Stomach (tissue), 19 donors: ENCODE results near the gene S100A2. TPM values are rescaled to one million over a fixed set of nuclear protein-coding genes. Genes with fewer than 3 reads are reported as not detected.

ENCODE experiments used
- DNase-seq, 2 donors: peaks; one replicate each; pipeline versions ENCODE4 v3.0.0 to v3.0.0-alpha.2; 2013 to 2019
- H3K27ac ChIP-seq, 5 donors: fragments of 200-600 bp in 4 of 5; sonication (generic) in 4 of 5; one replicate each; pipeline ENCODE4 v1.5.1; 2013 to 2019; ENCODE audit warnings: mild to moderate bottlenecking in 1 of 5, moderate library complexity in 1 of 5
- H3K27me3 ChIP-seq, 3 donors: fragments of 200-600 bp; sonication (generic); one replicate each; pipeline ENCODE4 v1.5.1; 2017 to 2019; ENCODE audit warnings: mixed run types in 1 of 3
- H3K36me3 ChIP-seq, 4 donors: fragments of 200-600 bp; sonication (generic); 1 replicate in 3 of 4; 2 replicates in 1 of 4; pipeline ENCODE4 v1.5.1; 2016 to 2019
- H3K4me1 ChIP-seq, 4 donors: fragments of 200-600 bp; sonication (generic); one replicate each; pipeline ENCODE4 v1.5.1; 2016 to 2019
- H3K4me3 ChIP-seq, 4 donors: fragments of 200-600 bp; sonication (generic) in 3 of 4; one replicate each; pipeline ENCODE4 v1.5.1; 2016 to 2019; ENCODE audit warnings: mild to moderate bottlenecking in 1 of 4
- H3K9me3 ChIP-seq, 4 donors: fragments of 200-600 bp; sonication (generic); one replicate each; pipeline ENCODE4 v1.5.1; 2016 to 2019
- EP300 ChIP-seq: sonication (generic); formaldehyde crosslinking; IDR thresholded peaks from one replicate; pipeline ENCODE4 v1.6.1; 2017; ENCODE audit warnings: antibody characterized with exemption
- POLR2A ChIP-seq, 4 donors: fragments of 450-650 bp; IDR thresholded peaks; one replicate each; pipeline ENCODE4 v1.6.1; 2016; ENCODE audit warnings: antibody characterized with exemption in 4 of 4, control low read depth in 2 of 4, mild to moderate bottlenecking in 1 of 4, moderate library complexity in 1 of 4
- POLR2AphosphoS5 ChIP-seq, 3 donors: sonication (generic); formaldehyde crosslinking; IDR thresholded peaks; one replicate each; pipeline ENCODE4 v1.6.1; 2016; ENCODE audit warnings: antibody characterized with exemption in 3 of 3
- WGBS, 5 donors: extraction: QIAGEN DNeasy Blood & Tissue Kit in 3 of 5; methylation state at CpG; one replicate each; pipeline versions ENCODE4 v1.1.5 to v1.1.7; 2013 to 2018; 5-methylcytosine and 5-hydroxymethylcytosine counted together
- intact Hi-C: fragments of 100-400 bp; cut with DNase I; formaldehyde crosslinking; loops from one replicate; pipeline ENCODE4 v1.15.1; 2023; ENCODE audit warnings: low total_unique reads
- long read RNA-seq, 10 donors: transcript quantifications; one replicate each; lab custom pipeline, GENCODE V29; 2026
- polyA plus RNA-seq, 3 donors: library from polyadenylated mRNA; stranded (reverse); fragments of 200-250 nt; gene quantifications; one replicate each; pipeline ENCODE4 v1.2.3, GENCODE V29; 2013
- total RNA-seq, 5 donors: library from RNA; depleted of rRNA; stranded (reverse); fragments of >200 nt; gene quantifications; one replicate each; pipeline versions ENCODE4 v1.1.0 to v1.2.3, GENCODE V29; 2014 to 2016
- TF ChIP-seq, protein P1 (sequence below), 7 experiments: fragments of 450-650 bp in 4 of 7; fragments of 200-600 bp in 3 of 7; sonication (generic) in 3 of 7; IDR thresholded peaks; one replicate each; pipeline ENCODE4 v1.5.1; 2016 to 2019; ENCODE audit warnings: antibody characterized with exemption in 7 of 7, control low read depth in 2 of 7, mild to moderate bottlenecking in 1 of 7
- donor health status: healthy with polysubstance abuse.
- donor health status: Bipolar disorder and iron deficiency.
- donor health status: healthy.

Gene S100A2
- total RNA-seq (10 to 100 TPM in 1 of 5 donors, 1 to 10 TPM in 1, not detected in 3; 2.2 to 12.7 TPM), polyA plus RNA-seq (1,000 to 10,000 TPM in 1 of 3 donors, 1 to 10 TPM in 2; 4.9 to 1,809 (median 8.3) TPM)
- long read RNA-seq, donor 1: 0 reads
- long read RNA-seq, donor 2: 0 reads
- long read RNA-seq, donor 3: 0 reads
- long read RNA-seq, donor 4: 0 reads
- long read RNA-seq, donor 5: 0 reads
- long read RNA-seq, donor 6: 0 reads
- long read RNA-seq, donor 7, partial matches to known transcripts: 0 of 1 reads
- long read RNA-seq, donor 7, other reads (novel, unspliced or antisense): 0 of 1 reads
- long read RNA-seq, donor 8: 0 reads
- long read RNA-seq, donor 9, partial matches to known transcripts: 0 of 1 reads
- long read RNA-seq, donor 9, other reads (novel, unspliced or antisense): 0 of 1 reads
- long read RNA-seq, donor 10: 0 reads

GRCh38 chr1:153565529-153566374, at the start of gene S100A2:
Gene S100A2 (minus strand): TSS chr1:153565844. CDS start chr1:153563877, 1,967 bp downstream.
- DNase-seq: peak; percentile 46 to 75
- H3K4me1 ChIP-seq: peaks cover 33 to 41% (median 39%) of the 10 kb centered on the region in 4 donors
- H3K4me3 ChIP-seq: no peak within 1 kb of the TSS
- H3K27me3 ChIP-seq: no peaks in the 10 kb centered on the region
- intact Hi-C loops: loop anchor here (5.0 kb wide), 1 partner anchor 33 kb away; no protein-coding TSS in a partner anchor
- H3K36me3 ChIP-seq: no peaks in the 10 kb centered on the region
- H3K9me3 ChIP-seq: no peaks in the 10 kb centered on the region
- 31 to 49% (median 48%) methylated on average over 7 to 8 of the region's 8 CpGs for WGBS, 5 donors
- TF ChIP-seq POLR2AphosphoS5 (IDR thresholded peaks at IDR 0.05) (peak in 2 of 3 donors; percentile 45 to 71), EP300 (no peak)
- H3K27ac ChIP-seq: peak within 1 kb of the TSS; percentile 91 to 94 (median 92)

DNA sequence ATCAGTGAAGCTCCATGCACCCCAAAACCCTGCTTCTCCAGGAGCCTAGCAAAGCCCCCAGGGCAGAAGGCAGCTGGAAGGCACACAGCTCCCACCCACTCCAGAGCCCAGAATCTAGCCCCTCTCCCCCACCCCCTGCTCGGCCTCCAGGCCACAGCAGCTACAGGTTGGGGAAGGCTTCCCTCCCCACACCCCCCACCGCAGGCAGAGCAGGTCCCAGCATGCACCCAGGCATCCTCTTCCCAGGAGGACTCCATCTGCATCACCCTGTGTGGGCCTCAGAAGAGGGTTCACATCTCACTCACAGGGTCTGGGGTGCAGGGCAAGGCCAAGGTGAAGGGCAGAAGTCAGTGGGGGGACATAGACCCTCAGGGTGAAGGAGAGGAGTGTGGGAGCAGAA, 49.8 kb upstream of the S100A2 start:
- H3K4me1 ChIP-seq: peaks cover 39 to 71% (median 56%) of the 10 kb centered on the region in 4 donors
- peaks cover 0 to 24% (median 8%) of the 10 kb centered on the region in 4 donors for H3K36me3 ChIP-seq
- intact Hi-C loops: no loop called here

GRCh38 chr1:153614906-153615305, 49.3 kb upstream of the S100A2 start:
- H3K9me3 ChIP-seq: no peaks in the 10 kb centered on the region
- 84 to 91% (median 90%) methylated on average over 7 of the region's 7 CpGs for WGBS, 5 donors
- no peaks in the 10 kb centered on the region for H3K27me3 ChIP-seq
- H3K36me3 ChIP-seq: peaks cover 0 to 20% (median 8%) of the 10 kb centered on the region in 4 donors
- intact Hi-C loops: no loop called here
- H3K4me3 ChIP-seq: peak overlapping the region in 1 of 4 donors; percentile 43
- peak overlapping the region in 3 of 5 donors; percentile 87 to 89 (median 88) for H3K27ac ChIP-seq
- TF ChIP-seq, protein P1, sequence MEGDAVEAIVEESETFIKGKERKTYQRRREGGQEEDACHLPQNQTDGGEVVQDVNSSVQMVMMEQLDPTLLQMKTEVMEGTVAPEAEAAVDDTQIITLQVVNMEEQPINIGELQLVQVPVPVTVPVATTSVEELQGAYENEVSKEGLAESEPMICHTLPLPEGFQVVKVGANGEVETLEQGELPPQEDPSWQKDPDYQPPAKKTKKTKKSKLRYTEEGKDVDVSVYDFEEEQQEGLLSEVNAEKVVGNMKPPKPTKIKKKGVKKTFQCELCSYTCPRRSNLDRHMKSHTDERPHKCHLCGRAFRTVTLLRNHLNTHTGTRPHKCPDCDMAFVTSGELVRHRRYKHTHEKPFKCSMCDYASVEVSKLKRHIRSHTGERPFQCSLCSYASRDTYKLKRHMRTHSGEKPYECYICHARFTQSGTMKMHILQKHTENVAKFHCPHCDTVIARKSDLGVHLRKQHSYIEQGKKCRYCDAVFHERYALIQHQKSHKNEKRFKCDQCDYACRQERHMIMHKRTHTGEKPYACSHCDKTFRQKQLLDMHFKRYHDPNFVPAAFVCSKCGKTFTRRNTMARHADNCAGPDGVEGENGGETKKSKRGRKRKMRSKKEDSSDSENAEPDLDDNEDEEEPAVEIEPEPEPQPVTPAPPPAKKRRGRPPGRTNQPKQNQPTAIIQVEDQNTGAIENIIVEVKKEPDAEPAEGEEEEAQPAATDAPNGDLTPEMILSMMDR (IDR thresholded peaks at IDR 0.05): no peak
- TF ChIP-seq POLR2AphosphoS5 (IDR thresholded peaks at IDR 0.05) (no peak), POLR2A (IDR thresholded peaks at IDR 0.05) (no peak), EP300 (no peak)
- no peak for DNase-seq
- peaks cover 44 to 76% (median 61%) of the 10 kb centered on the region in 4 donors for H3K4me1 ChIP-seq

More for the DNA sequence above, 49.8 kb upstream of the S100A2 start:
- WGBS, 5 donors: 70 to 93% (median 78%) methylated on average over 2 of the region's 2 CpGs
- Histone ChIP-seq H3K27ac (peak overlapping the region; percentile 48 to 89 (median 66)), H3K9me3 (no peaks in the 10 kb centered on the region), H3K4me3 (peak overlapping the region; percentile 3 to 43 (median 18)), H3K27me3 (no peaks in the 10 kb centered on the region)
- DNase-seq: no peak
- no peak for TF ChIP-seq POLR2AphosphoS5 (IDR thresholded peaks at IDR 0.05)
- no peak for TF ChIP-seq EP300
- no peak for TF ChIP-seq POLR2A (IDR thresholded peaks at IDR 0.05)
- TF ChIP-seq, protein P1 (IDR thresholded peaks at IDR 0.05): no peak

- Histone ChIP-seq H3K36me3 (peaks cover 0 to 14% (median 7%) of the 10 kb centered on the region in 4 donors), H3K27ac (peak overlapping the region; percentile 40 to 90 (median 88)), H3K4me1 (peaks cover 49 to 81% (median 66%) of the 10 kb centered on the region in 4 donors), H3K4me3 (peak overlapping the region in 1 of 4 donors; percentile 43), H3K9me3 (no peaks in the 10 kb centered on the region), H3K27me3 (no peaks in the 10 kb centered on the region)
- no peak for TF ChIP-seq POLR2A (IDR thresholded peaks at IDR 0.05)
- no peak for TF ChIP-seq EP300
- TF ChIP-seq, protein P1 (IDR thresholded peaks at IDR 0.05): no peak
- no peak for TF ChIP-seq POLR2AphosphoS5 (IDR thresholded peaks at IDR 0.05)
- intact Hi-C loops: no loop called here
- DNase-seq: peak in 1 of 2 donors; percentile 12
- whole genome bisulfite sequencing, 5 donors: 52 to 83% (median 74%) methylated on average over 2 of the region's 2 CpGs
Observed at GRCh38 chr1:153614189-153614900, 48.7 kb upstream of the S100A2 start.
